Midbrain (tissue), 1 donor: Measurements from ENCODE around the gene FBXL19.
A peak's percentile ranks its signal among the peaks of the same experiment; 100 is the strongest.

ENCODE experiments used
- DNase-seq: peaks from one replicate; lab custom pipeline; 2025; lab: John Stamatoyannopoulos, UW

FBXL19 gene

DNA sequence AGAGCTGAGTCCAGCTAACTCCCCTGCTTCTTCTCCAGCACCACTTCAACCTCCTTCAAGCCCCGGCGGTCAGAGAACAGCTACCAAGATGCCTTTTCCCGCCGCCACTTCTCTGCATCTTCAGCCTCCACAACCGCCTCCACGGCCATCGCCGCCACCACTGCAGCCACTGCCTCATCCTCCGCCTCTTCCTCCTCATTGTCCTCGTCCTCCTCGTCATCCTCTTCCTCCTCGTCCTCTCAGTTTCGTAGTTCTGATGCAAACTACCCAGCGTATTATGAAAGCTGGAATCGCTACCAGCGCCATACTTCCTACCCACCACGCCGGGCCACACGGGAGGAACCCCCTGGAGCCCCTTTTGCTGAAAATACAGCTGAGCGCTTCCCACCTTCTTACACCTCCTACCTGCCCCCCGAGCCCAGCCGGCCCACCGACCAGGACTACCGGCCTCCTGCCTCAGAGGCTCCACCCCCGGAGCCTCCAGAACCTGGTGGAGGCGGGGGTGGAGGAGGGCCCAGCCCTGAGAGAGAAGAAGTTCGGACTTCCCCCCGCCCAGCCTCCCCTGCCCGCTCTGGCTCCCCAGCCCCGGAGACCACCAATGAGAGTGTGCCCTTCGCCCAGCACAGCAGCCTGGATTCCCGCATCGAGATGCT lies 41.3 kb downstream of the FBXL19 start:
- DNase-seq: no peak

DNA sequence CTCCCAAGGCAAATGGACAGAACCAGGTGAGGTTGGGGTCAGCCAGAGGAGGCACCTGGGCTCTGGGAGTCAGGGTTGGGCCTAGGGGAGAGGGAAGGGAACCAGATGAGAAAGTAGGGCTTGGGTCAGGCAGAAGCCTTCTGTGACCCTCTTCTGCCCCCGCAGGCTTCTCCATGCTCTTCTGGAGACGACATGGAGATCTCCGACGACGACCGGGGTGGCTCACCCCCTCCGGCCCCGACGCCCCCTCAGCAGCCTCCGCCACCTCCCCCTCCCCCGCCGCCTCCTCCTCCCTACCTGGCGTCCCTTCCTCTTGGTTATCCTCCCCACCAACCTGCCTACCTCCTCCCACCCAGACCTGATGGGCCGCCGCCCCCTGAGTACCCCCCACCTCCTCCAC lies 42.1 kb downstream of the FBXL19 start:
- DNase-seq: no peak

- no peak for DNase-seq
Observed at GRCh38 chr16:30966033-30966619, 42.8 kb downstream of the FBXL19 start.

DNA sequence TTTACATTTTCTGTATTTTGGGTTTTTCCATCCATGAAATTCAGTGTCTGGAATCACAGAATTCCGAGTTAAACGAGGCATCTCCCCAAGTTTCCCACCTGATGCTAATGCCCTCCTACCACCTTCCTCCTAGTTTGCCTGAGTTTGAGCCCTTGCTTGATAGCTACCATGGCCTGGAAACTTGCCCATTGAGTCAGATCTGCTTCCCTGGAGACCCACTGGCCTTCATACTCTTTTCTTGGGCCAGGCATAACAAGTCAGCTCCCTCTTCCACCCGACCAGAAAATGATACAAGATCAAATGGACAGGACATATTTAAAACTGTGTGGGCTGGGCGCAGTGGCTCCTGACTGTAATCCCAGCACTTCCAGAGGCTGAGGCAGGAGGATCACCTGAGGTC lies 44.4 kb downstream of the FBXL19 start:
- no peak for DNase-seq

DNA sequence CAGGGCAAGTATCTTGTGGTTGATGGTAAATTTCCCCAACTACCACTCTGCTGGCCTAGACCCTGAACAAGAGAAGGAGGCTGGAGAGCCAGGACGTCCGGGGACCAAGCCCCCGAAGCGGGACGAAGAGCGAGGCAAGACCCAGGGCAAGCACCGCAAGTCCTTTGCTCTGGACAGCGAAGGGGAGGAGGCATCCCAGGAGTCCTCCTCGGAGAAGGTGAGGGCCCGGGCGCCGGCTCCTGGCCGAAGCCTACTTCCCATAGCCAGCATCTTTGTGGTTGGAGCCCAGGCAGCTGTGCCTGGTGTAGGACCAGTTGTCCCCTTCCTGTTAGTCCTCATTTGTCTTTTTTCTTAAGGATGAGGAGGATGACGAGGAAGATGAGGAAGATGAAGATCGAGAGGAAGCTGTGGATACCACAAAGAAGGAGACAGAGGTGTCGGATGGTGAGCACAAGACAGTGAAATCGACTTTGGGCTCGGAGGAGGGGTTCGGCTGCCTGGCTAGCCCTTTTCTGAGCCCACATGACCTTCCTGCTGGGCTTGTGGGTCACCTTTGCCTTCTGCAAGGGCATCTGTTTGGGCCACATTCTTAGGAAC lies 46.0 kb downstream of the FBXL19 start:
- DNase-seq: no peak

DNA sequence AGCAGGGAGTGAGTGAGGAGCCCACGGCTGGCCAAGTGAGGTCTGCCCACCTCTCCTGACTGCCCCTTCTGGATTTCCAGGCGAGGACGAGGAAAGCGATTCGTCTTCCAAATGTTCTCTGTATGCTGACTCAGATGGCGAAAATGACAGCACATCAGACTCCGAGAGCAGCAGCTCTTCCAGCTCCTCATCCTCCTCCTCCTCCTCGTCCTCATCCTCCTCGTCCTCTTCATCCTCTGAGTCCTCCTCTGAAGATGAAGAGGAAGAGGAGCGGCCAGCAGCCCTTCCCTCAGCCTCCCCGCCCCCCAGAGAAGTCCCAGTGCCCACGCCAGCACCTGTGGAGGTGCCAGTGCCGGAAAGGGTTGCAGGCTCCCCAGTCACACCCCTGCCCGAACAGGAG lies 47.9 kb downstream of the FBXL19 start:
- DNase-seq: no peak

GRCh38 chr16:30972872-30973271 lies 49.5 kb downstream of the FBXL19 start:
- no peak for DNase-seq

GRCh38 chr16:30974348-30974747 lies 51.0 kb downstream of the FBXL19 start:
- DNase-seq: no peak

- no peak for DNase-seq
Observed at GRCh38 chr16:30976486-30976885, 53.1 kb downstream of the FBXL19 start.

GRCh38 chr16:30977502-30977901 lies 54.1 kb downstream of the FBXL19 start:
- no peak for DNase-seq

GRCh38 chr16:30979170-30980022 lies 56.0 kb downstream of the FBXL19 start:
- DNase-seq: no peak

GRCh38 chr16:30980023-30980371 lies 56.6 kb downstream of the FBXL19 start:
- DNase-seq: no peak

DNA sequence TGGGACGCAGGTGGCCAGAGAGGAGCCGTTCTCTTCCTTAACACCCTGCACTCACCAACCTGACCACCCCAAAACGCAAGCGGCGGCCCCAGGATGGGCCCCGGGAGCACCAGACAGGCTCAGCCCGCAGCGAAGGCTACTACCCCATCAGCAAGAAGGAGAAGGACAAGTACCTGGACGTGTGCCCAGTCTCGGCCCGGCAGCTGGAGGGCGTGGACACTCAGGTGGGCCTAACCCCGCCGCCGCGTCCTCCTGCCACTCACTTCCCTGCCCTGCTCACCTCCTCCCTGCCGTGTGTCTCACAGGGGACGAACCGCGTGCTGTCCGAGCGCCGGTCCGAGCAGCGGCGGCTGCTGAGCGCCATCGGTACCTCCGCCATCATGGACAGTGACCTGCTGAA lies 57.1 kb downstream of the FBXL19 start:
- DNase-seq: no peak

GRCh38 chr16:30980959-30981358 lies 57.6 kb downstream of the FBXL19 start:
- no peak for DNase-seq

GRCh38 chr16:30982548-30983288 lies 59.3 kb downstream of the FBXL19 start:
- no peak for DNase-seq

DNA sequence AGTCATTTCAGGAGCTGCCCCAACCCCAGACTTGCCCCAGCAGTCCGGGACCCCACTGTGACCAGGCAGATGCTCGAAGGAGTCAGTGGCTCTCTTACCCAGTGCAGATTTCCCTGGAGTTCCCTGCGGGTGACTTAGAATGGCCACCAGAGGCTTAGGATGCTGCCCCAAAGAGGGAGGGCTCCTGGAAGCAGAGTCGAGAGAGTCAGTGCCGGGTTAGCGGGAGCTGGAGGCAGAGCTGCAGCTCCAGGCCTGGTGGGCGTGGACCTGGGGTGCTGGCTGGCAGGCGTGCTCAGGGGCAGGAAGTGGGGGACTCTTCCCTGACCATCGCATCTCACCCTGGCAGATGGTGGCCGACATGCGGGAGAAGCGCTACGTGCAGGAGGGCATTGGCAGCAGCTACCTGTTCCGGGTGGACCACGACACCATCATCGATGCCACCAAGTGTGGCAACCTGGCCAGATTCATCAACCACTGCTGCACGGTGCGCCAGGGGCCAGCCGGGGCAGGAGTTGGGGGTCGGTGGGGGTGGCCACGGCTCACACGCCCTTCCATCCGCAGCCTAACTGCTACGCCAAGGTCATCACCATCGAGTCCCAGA lies 60.0 kb downstream of the FBXL19 start:
- no peak for DNase-seq

GRCh38 chr16:30983898-30984610 lies 60.7 kb downstream of the FBXL19 start:
- DNase-seq: no peak

DNA sequence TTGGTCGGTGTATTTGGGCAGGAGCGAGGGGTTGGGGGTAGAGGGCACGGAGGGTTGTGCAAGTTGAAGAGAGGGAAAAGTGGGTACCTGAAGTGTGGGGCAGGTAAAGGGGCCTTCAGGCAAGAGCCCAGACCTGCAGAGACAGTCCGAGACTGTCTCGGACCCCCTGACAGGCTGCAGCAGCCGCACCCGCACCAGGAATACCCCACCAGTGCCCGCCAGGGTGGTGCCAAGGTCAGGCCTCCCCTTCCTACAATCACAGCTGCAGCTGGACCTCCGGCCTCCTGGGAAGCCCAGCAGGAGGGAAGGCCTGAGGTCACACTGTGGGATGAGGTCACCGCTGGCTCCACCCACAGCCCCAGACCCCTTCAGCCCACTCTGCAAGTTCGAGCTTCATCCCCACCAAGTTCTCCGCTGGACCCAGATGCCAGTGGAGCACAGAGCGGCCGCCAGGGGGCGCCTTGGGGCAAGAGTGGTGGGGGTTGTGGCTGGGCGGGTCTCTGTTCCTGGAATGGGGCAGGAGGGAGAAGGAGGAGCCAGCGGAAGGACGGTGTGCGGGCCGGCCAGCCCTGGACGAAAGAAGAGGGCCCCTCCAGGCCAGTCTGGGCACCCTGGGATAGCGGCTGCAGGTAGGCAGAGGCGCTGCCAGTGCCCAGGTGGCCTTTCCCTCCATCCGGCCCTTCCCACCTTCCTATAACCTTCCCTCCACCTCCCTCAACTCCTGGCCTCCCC lies 61.5 kb downstream of the FBXL19 start, which contains the start of gene HSD3B7:
TSS of gene HSD3B7 (plus strand) at position 539 of the 732 bp plus-strand sequence. CDS start 452 bp downstream, outside the sequence.
- peak; percentile 73 for DNase-seq

DNA sequence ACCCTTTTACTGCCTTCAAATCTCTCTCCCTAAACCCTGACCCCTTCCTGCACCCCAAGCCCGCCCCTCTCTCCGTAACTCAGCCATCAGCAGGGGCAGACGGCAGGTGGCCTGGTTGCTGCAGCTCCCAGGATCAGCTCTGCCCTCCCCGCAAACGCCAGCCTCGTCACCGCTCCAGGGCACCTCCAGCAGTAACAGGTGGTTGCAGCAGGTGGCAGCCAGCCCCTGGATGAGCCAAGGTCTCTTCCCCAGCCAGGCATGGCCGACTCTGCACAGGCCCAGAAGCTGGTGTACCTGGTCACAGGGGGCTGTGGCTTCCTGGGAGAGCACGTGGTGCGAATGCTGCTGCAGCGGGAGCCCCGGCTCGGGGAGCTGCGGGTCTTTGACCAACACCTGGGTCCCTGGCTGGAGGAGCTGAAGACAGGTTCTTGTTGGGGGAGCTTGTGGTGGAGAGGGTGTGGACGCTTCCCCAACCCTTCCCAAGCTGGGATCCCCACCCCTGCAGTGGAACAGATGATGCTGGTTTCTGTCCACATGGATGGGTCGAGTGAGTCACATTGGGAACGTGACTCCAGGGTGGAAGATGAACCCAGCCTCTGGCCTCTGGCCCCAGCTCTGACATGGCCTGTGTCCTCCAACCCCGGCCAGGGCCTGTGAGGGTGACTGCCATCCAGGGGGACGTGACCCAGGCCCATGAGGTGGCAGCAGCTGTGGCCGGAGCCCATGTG lies 62.2 kb downstream of the FBXL19 start:
- no peak for DNase-seq
